Vagina (tissue), 2 donors: Measurements from ENCODE around the gene GPER1.

Experiments
- CTCF ChIP-seq, 3 experiments: fragments of 450-650 bp in 2 of 3; fragments of 200-600 bp in 1 of 3; sonication (generic) in 1 of 3; IDR thresholded peaks; one replicate each; pipeline ENCODE4 v1.5.1; 2017 to 2019; ENCODE audit warnings: antibody characterized with exemption in 3 of 3, mild to moderate bottlenecking in 2 of 3, moderate library complexity in 2 of 3
- POLR2A ChIP-seq, 2 donors: fragments of 450-650 bp; IDR thresholded peaks; one replicate each; pipeline ENCODE4 v1.6.1; 2017; ENCODE audit warnings: antibody characterized with exemption in 2 of 2, mild to moderate bottlenecking in 2 of 2, moderate library complexity in 2 of 2
- POLR2AphosphoS5 ChIP-seq, 2 donors: sonication (generic); formaldehyde crosslinking; IDR thresholded peaks; one replicate each; pipeline ENCODE4 v1.9.0; 2017; ENCODE audit warnings: antibody characterized with exemption in 2 of 2, mild to moderate bottlenecking in 2 of 2, low read depth in 1 of 2; ENCODE audit not compliant: insufficient read depth in 1 of 2

- TF ChIP-seq POLR2A (IDR thresholded peaks at IDR 0.05) = no peak
- TF ChIP-seq CTCF (IDR thresholded peaks at IDR 0.05) = no peak
- peak in 1 of 2 donors; percentile 72 for TF ChIP-seq POLR2AphosphoS5 (IDR thresholded peaks at IDR 0.05; ENCODE audit: insufficient read depth in 1 of 2, low read depth in 1 of 2)
Measured at GRCh38 chr7:1040790-1041189, 47.1 kb upstream of the GPER1 start.
